ENCODE data around the gene HIGD1C. TPM values are rescaled to one million over a fixed set of nuclear protein-coding genes. Genes with fewer than 3 reads are reported as not detected.
A peak's percentile ranks its signal among the peaks of the same experiment; 100 is the strongest.
"Not testable (repeated sequence)": the region's sequence is repeated elsewhere in the genome, so short reads cannot be mapped to it uniquely, and the experiment has no call there.

The HIGD1C gene
- total and polyA plus RNA-seq, 2 experiments from 2014 or later, result not detected

GRCh38 chr12:50928392-50928791, 24.0 kb upstream of the HIGD1C start:
- H3K4me3 ChIP-seq, result no peak overlapping the region
- TF ChIP-seq CTCF (IDR thresholded peaks at IDR 0.05; ENCODE audit: low read depth, low read length), result no peak
- peaks cover 45% of the 10 kb centered on the region for H3K4me1 ChIP-seq (ENCODE audit: low read depth)
- no peaks in the 10 kb centered on the region for H3K27me3 ChIP-seq
- H3K27ac ChIP-seq, result no peak overlapping the region
- H3K9me3 ChIP-seq (ENCODE audit: low read depth), result no peaks in the 10 kb centered on the region
- H3K36me3 ChIP-seq, result no peaks in the 10 kb centered on the region
- no peak for DNase-seq (ENCODE audit: low read depth in 1 of 2, low spot score in 1 of 2)

- Histone ChIP-seq H3K4me1 (ENCODE audit: low read depth) (peaks cover 35% of the 10 kb centered on the region), H3K9me3 (ENCODE audit: low read depth) (no peaks in the 10 kb centered on the region), H3K36me3 (no peaks in the 10 kb centered on the region), H3K4me3 (no peak overlapping the region), H3K27me3 (no peaks in the 10 kb centered on the region), H3K27ac (no peak overlapping the region)
- no peak for TF ChIP-seq CTCF (IDR thresholded peaks at IDR 0.05; ENCODE audit: low read depth, low read length)
- DNase-seq (ENCODE audit: low read depth in 1 of 2, low spot score in 1 of 2), result no peak
Observed at GRCh38 chr12:50929831-50930230, 22.5 kb upstream of the HIGD1C start.

GRCh38 chr12:50930477-50930876, 21.9 kb upstream of the HIGD1C start:
- H3K27ac ChIP-seq; H3K9me3 ChIP-seq (ENCODE audit: low read depth): not testable (repeated sequence)

GRCh38 chr12:50932787-50933280, 19.5 kb upstream of the HIGD1C start:
- H3K4me1 ChIP-seq (ENCODE audit: low read depth), result peaks cover 13% of the 10 kb centered on the region
- H3K9me3 ChIP-seq (ENCODE audit: low read depth), result no peaks in the 10 kb centered on the region
- DNase-seq (ENCODE audit: low read depth in 1 of 2, low spot score in 1 of 2), result no peak
- TF ChIP-seq CTCF (IDR thresholded peaks at IDR 0.05; ENCODE audit: low read depth, low read length), result no peak
- no peaks in the 10 kb centered on the region for H3K36me3 ChIP-seq
- peak overlapping the region; percentile 69 for H3K27ac ChIP-seq
- H3K4me3 ChIP-seq, result no peak overlapping the region
- no peaks in the 10 kb centered on the region for H3K27me3 ChIP-seq

More at GRCh38 chr12:50930477-50930876, 21.9 kb upstream of the HIGD1C start:
- peaks cover 29% of the 10 kb centered on the region for H3K4me1 ChIP-seq (ENCODE audit: low read depth)
- not testable (repeated sequence) for DNase-seq (ENCODE audit: low read depth in 1 of 2, low spot score in 1 of 2); H3K4me3 ChIP-seq; H3K27me3 ChIP-seq; H3K36me3 ChIP-seq

- Histone ChIP-seq H3K9me3 (ENCODE audit: low read depth) (no peaks in the 10 kb centered on the region), H3K4me3 (no peak overlapping the region), H3K27me3 (no peaks in the 10 kb centered on the region), H3K4me1 (ENCODE audit: low read depth) (peaks cover 13% of the 10 kb centered on the region), H3K36me3 (no peaks in the 10 kb centered on the region), H3K27ac (peak overlapping the region; percentile 69)
- peak; percentile 11 to 19 for DNase-seq (ENCODE audit: low read depth in 1 of 2, low spot score in 1 of 2)
- no peak for TF ChIP-seq CTCF (IDR thresholded peaks at IDR 0.05; ENCODE audit: low read depth, low read length)
Observed at GRCh38 chr12:50933459-50934124, 18.8 kb upstream of the HIGD1C start.

- no peak for TF ChIP-seq CTCF (IDR thresholded peaks at IDR 0.05; ENCODE audit: low read depth, low read length)
- Histone ChIP-seq H3K27me3 (no peaks in the 10 kb centered on the region), H3K4me1 (ENCODE audit: low read depth) (peaks cover 13% of the 10 kb centered on the region), H3K36me3 (no peaks in the 10 kb centered on the region), H3K27ac (no peak overlapping the region), H3K4me3 (no peak overlapping the region), H3K9me3 (ENCODE audit: low read depth) (no peaks in the 10 kb centered on the region)
- peak in 1 of 2 donors; percentile 37 for DNase-seq (ENCODE audit: low read depth in 1 of 2, low spot score in 1 of 2)
Observed at GRCh38 chr12:50934371-50934851, 17.9 kb upstream of the HIGD1C start.

Data from cardiac muscle cell (in vitro differentiated cells and primary cell).